T-cell (primary cell): Measurements from ENCODE around the gene UBA52. TPM values are rescaled to one million over a fixed set of nuclear protein-coding genes. Genes with fewer than 3 reads are reported as not detected.
"Not testable (repeated sequence)": the region's sequence is repeated elsewhere in the genome, so short reads cannot be mapped to it uniquely, and the experiment has no call there.

Experiments
- ATAC-seq, 4 experiments: fragments of 200-7000 bp in 3 of 4; fragments of 150-1000 bp in 1 of 4; cut with Tn5 transposase; replicated peaks in 1 of 4; 1 replicate in 3 of 4; 2 replicates in 1 of 4; pipeline ENCODE4 v1.10.0; 2021; ENCODE audit warnings: moderate library complexity in 3 of 4, mild to moderate bottlenecking in 2 of 4, moderate number of reproducible peaks in 1 of 4
- CTCF ChIA-PET, 2 donors: fragments of 300-600 bp; sonication (Branson Sonifier 250); formaldehyde crosslinking; loops; one replicate each; lab custom pipeline; 2022; ENCODE audit warnings: antibody characterized with exemption in 2 of 2; lab: Charles Lee
- POLR2A ChIA-PET, 2 donors: fragments of 300-600 bp; sonication (Branson Sonifier 250); formaldehyde crosslinking; loops; one replicate each; lab custom pipeline; 2022; ENCODE audit warnings: antibody characterized with exemption in 2 of 2; lab: Charles Lee
- DNase-seq, 35 experiments: peaks; one replicate each; pipeline versions ENCODE4 v3.0.0 to v3.0.0-alpha.2; 2013 to 2023
- H3K27ac ChIP-seq: one replicate; pipeline ENCODE4 v1.5.1; 2013; ENCODE audit warnings: low read length
- H3K27me3 ChIP-seq, 2 experiments: replicated peaks in 1 of 2; 1 replicate in 1 of 2; 2 replicates in 1 of 2; pipeline versions ENCODE4 v1.6.1 to v1.7.0; 2013; ENCODE audit warnings: low read length in 1 of 2, mixed read lengths in 1 of 2; ENCODE audit not compliant: control insufficient read depth in 2 of 2, insufficient read depth in 2 of 2; ENCODE audit errors: extremely low read depth in 1 of 2
- H3K36me3 ChIP-seq, 2 donors: 1 replicate in 1 of 2; 2 replicates in 1 of 2; pipeline versions ENCODE4 v1.6.1 to v1.7.0; 2013; ENCODE audit warnings: low read length in 1 of 2; ENCODE audit not compliant: control insufficient read depth in 2 of 2, insufficient read depth in 1 of 2; ENCODE audit errors: extremely low read depth in 1 of 2
- H3K4me1 ChIP-seq, 2 experiments: 1 replicate in 1 of 2; 2 replicates in 1 of 2; pipeline versions ENCODE4 v1.6.1 to v1.7.0; 2013; ENCODE audit warnings: low read length in 2 of 2, mixed read lengths in 1 of 2; ENCODE audit not compliant: insufficient read depth in 2 of 2, control insufficient read depth in 1 of 2; ENCODE audit errors: extremely low read depth in 1 of 2
- H3K4me3 ChIP-seq, 2 donors: 1 replicate in 1 of 2; 2 replicates in 1 of 2; pipeline versions ENCODE4 v1.5.1 to v1.7.0; 2013; ENCODE audit warnings: mild to moderate bottlenecking in 2 of 2, low read length in 1 of 2, moderate library complexity in 1 of 2; ENCODE audit not compliant: control insufficient read depth in 1 of 2; ENCODE audit errors: extremely low read depth in 1 of 2
- H3K9me3 ChIP-seq: 2 replicates; pipeline ENCODE4 v1.7.0; 2013
- H3K27ac Mint-ChIP-seq, 2 donors: one replicate each; pipeline ENCODE4 v1.8.0; 2020 to 2021; ENCODE audit warnings: mild to moderate bottlenecking in 2 of 2, mixed read lengths in 2 of 2
- H3K27me3 Mint-ChIP-seq, 2 donors: one replicate each; pipeline ENCODE4 v1.8.0; 2021 to 2022; ENCODE audit warnings: mixed read lengths in 2 of 2
- H3K36me3 Mint-ChIP-seq: one replicate; pipeline ENCODE4 v1.8.0; 2021; ENCODE audit warnings: mixed read lengths
- H3K4me1 Mint-ChIP-seq, 3 donors: one replicate each; pipeline ENCODE4 v1.8.0; 2020 to 2022; ENCODE audit warnings: mixed read lengths in 3 of 3, mild to moderate bottlenecking in 1 of 3
- H3K4me3 Mint-ChIP-seq, 3 donors: one replicate each; pipeline ENCODE4 v1.8.0; 2020 to 2022; ENCODE audit warnings: mild to moderate bottlenecking in 3 of 3, mixed read lengths in 3 of 3, moderate library complexity in 3 of 3
- H3K9me3 Mint-ChIP-seq, 3 donors: one replicate each; pipeline ENCODE4 v1.8.0; 2020 to 2022; ENCODE audit warnings: mixed read lengths in 3 of 3
- WGBS: methylation state at CpG from one replicate; pipeline ENCODE4 v1.1.5; 2013; ENCODE audit warnings: missing lambda C conversion rate; ENCODE audit not compliant: insufficient coverage; 5-methylcytosine and 5-hydroxymethylcytosine counted together
- total RNA-seq, 35 experiments: library from RNA in 6 of 35; stranded (reverse) in 6 of 35; fragments of 120-200 nt in 1 of 35; gene quantifications; one replicate each; pipeline versions ENCODE4 v1.2.1 to v1.2.4 and lab custom pipeline; 2013 to 2026

UBA52 gene
- total RNA-seq, 5 donors from 2014 or later (not counting 1 experiment from before 2014, with no cell fraction given), result 1,917 to 2,053 (median 1,972) TPM

GRCh38 chr19:18596752-18597157 lies 25.1 kb downstream of the UBA52 start:
- ChIA-PET CTCF (interaction anchor here (0.6 kb wide), 2 partner anchors 22 to 1761 kb away, joined by 3 to 5 read pairs; no protein-coding TSS in a partner anchor), POLR2A (no interaction called here)
- Histone ChIP-seq H3K27ac (no peak overlapping the region), H3K27me3 (peaks cover 0 to 46% of the 10 kb centered on the region in 2 experiments), H3K4me1 (peaks cover 3 to 27% of the 10 kb centered on the region in 2 experiments), H3K4me3 (no peak overlapping the region), H3K9me3 (no peaks in the 10 kb centered on the region), H3K36me3 (peaks cover 3 to 5% of the 10 kb centered on the region in 2 donors)
- Mint-ChIP-seq H3K36me3 (no peaks in the 10 kb centered on the region), H3K4me1 (peaks cover 10 to 16% (median 13%) of the 10 kb centered on the region in 3 donors), H3K4me3 (peak overlapping the region in 2 of 3 donors; percentile 6 to 27), H3K9me3 (no peaks in the 10 kb centered on the region), H3K27ac (no peak overlapping the region), H3K27me3 (peaks cover 11 to 29% of the 10 kb centered on the region in 2 donors)
- 14% methylated on average over 15 of the region's 21 CpGs for WGBS
- DNase-seq (no peak), ATAC-seq (no peak)

GRCh38 chr19:18597809-18598660 lies 26.4 kb downstream of the UBA52 start:
- Mint-ChIP-seq H3K9me3 (no peaks in the 10 kb centered on the region), H3K4me3 (no peak overlapping the region), H3K27me3 (peaks cover 20 to 39% of the 10 kb centered on the region in 2 donors), H3K4me1 (peaks cover 11 to 17% (median 13%) of the 10 kb centered on the region in 3 donors), H3K36me3 (no peaks in the 10 kb centered on the region), H3K27ac (no peak overlapping the region)
- WGBS, result 71% methylated on average over 13 of the region's 25 CpGs
- DNase-seq (no peak), ATAC-seq (no peak)
- H3K9me3 ChIP-seq, result no peaks in the 10 kb centered on the region
- H3K36me3 ChIP-seq, result no peaks in the 10 kb centered on the region
- ChIA-PET POLR2A (no interaction called here), CTCF (interaction anchor here in 1 of 2 donors (0.7 kb wide), 1 partner anchor 318 kb away, joined by 3 read pairs; no protein-coding TSS in a partner anchor)
- peaks cover 3 to 27% of the 10 kb centered on the region in 2 experiments for H3K4me1 ChIP-seq
- H3K27ac ChIP-seq, result no peak overlapping the region
- H3K4me3 ChIP-seq, result no peak overlapping the region
- peaks cover 0 to 57% of the 10 kb centered on the region in 2 experiments for H3K27me3 ChIP-seq

- Histone ChIP-seq H3K36me3 (no peaks in the 10 kb centered on the region), H3K4me1 (peaks cover 3 to 21% of the 10 kb centered on the region in 2 experiments), H3K27ac (no peak overlapping the region), H3K9me3 (no peaks in the 10 kb centered on the region), H3K27me3 (peaks cover 3 to 71% of the 10 kb centered on the region in 2 experiments), H3K4me3 (no peak overlapping the region)
- Mint-ChIP-seq H3K9me3 (no peaks in the 10 kb centered on the region), H3K27me3 (peaks cover 24 to 46% of the 10 kb centered on the region in 2 donors), H3K27ac (no peak overlapping the region), H3K4me3 (no peak overlapping the region), H3K4me1 (peaks cover 11 to 16% (median 12%) of the 10 kb centered on the region in 3 donors), H3K36me3 (no peaks in the 10 kb centered on the region)
- WGBS, result 89% methylated on average over 17 of the region's 20 CpGs
- ChIA-PET POLR2A (no interaction called here), CTCF (no interaction called here)
- no peak for DNase-seq
- no peak for ATAC-seq
These were observed 27.8 kb downstream of the UBA52 start for GRCh38 chr19:18599485-18599884.

- WGBS, result 88% methylated on average over 9 of the region's 15 CpGs
- POLR2A ChIA-PET, result not testable (repeated sequence)
These were observed 29.2 kb downstream of the UBA52 start for GRCh38 chr19:18600692-18601397.

GRCh38 chr19:18601875-18602274 lies 30.2 kb downstream of the UBA52 start:
- no peak overlapping the region for H3K27ac ChIP-seq
- no peaks in the 10 kb centered on the region for H3K9me3 Mint-ChIP-seq
- peaks cover 0 to 9% (median 8%) of the 10 kb centered on the region in 3 donors for H3K4me1 Mint-ChIP-seq
- CTCF ChIA-PET, result no interaction called here
- H3K36me3 ChIP-seq, result no peaks in the 10 kb centered on the region
- H3K4me3 ChIP-seq, result no peak overlapping the region
- no peak for ATAC-seq
- H3K36me3 Mint-ChIP-seq, result no peaks in the 10 kb centered on the region
- no peaks in the 10 kb centered on the region for H3K9me3 ChIP-seq
- H3K27me3 Mint-ChIP-seq, result peaks cover 28 to 55% of the 10 kb centered on the region in 2 donors
- H3K27me3 ChIP-seq, result peaks cover 4 to 80% of the 10 kb centered on the region in 2 experiments
- 38% methylated on average over 1 of the region's 4 CpGs for WGBS
- POLR2A ChIA-PET, result no interaction called here
- no peak for DNase-seq
- H3K4me1 ChIP-seq, result peaks cover 0 to 15% of the 10 kb centered on the region in 2 experiments
- H3K4me3 Mint-ChIP-seq, result no peak overlapping the region
- no peak overlapping the region for H3K27ac Mint-ChIP-seq

More at GRCh38 chr19:18600692-18601397, 29.2 kb downstream of the UBA52 start:
- DNase-seq, H3K4me3 ChIP-seq, H3K9me3 ChIP-seq, H3K27ac ChIP-seq, ATAC-seq, H3K9me3 Mint-ChIP-seq, H3K36me3 Mint-ChIP-seq, H3K27ac Mint-ChIP-seq, H3K36me3 ChIP-seq, H3K4me3 Mint-ChIP-seq: not testable (repeated sequence)
- H3K4me1 Mint-ChIP-seq, result peaks cover 6 to 12% (median 8%) of the 10 kb centered on the region in 3 donors
- Histone ChIP-seq H3K4me1 (peaks cover 0 to 15% of the 10 kb centered on the region in 2 experiments), H3K27me3 (peaks cover 4 to 80% of the 10 kb centered on the region in 2 experiments)
- CTCF ChIA-PET, result interaction anchor here in 1 of 2 donors (0.6 kb wide), 1 partner anchor 467 kb away, joined by 5 read pairs; no protein-coding TSS in a partner anchor
- peaks cover 28 to 58% of the 10 kb centered on the region in 2 donors for H3K27me3 Mint-ChIP-seq
